ENCODE results near the gene COBL.
"Not testable (repeated sequence)": the region's sequence is repeated elsewhere in the genome, so short reads cannot be mapped to it uniquely, and the experiment has no call there.

Gene COBL

DNA sequence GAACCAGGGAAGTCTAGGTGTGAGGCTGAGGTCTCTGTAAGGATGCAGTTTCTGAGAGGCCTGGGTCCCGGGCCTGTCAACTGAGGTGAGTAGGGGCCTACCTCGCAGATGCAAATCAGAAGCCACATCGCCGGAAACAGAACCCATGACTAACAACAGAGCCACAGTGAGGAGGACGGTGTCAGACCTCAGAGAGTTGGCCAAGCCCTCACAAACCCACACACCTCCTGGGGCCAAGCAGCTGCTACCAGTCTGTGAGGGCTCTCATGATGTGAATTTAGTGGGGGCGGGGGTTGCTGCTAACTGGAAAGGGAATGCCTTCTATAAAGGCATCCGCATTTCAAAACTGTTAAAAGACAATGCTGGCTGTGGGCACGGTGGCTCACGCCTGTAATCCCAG, 103.0 kb downstream of the COBL start:
- Histone ChIP-seq H3K9ac (ENCODE audit: low read depth, low read length, poor library complexity, severe bottlenecking) (no peak overlapping the region), H3F3A (ENCODE audit: low read depth) (no peaks in the 10 kb centered on the region), H3K9me3 (ENCODE audit: insufficient read depth, low read depth, low read length) (no peaks in the 10 kb centered on the region), H3K4me3 (ENCODE audit: low read length, poor library complexity, severe bottlenecking) (no peak overlapping the region), H3K36me3 (ENCODE audit: insufficient read depth, low read length) (no peaks in the 10 kb centered on the region), H3K79me2 (ENCODE audit: insufficient read depth, low read length) (no peaks in the 10 kb centered on the region), H4K20me1 (ENCODE audit: insufficient read depth, low read length, poor library complexity, severe bottlenecking) (no peaks in the 10 kb centered on the region), H3K4me2 (ENCODE audit: low read depth, low read length, poor library complexity, severe bottlenecking) (no peak overlapping the region), H3K27me3 (ENCODE audit: insufficient read depth, low read length, poor library complexity, severe bottlenecking) (no peaks in the 10 kb centered on the region), H2AFZ (ENCODE audit: low read length) (no peak overlapping the region), H3K4me1 (ENCODE audit: insufficient read depth, low read length, poor library complexity, severe bottlenecking) (no peaks in the 10 kb centered on the region), H3K9me2 (replicated peaks; ENCODE audit: low read depth, low read length) (no peaks in the 10 kb centered on the region)
- TF ChIP-seq, protein P1, sequence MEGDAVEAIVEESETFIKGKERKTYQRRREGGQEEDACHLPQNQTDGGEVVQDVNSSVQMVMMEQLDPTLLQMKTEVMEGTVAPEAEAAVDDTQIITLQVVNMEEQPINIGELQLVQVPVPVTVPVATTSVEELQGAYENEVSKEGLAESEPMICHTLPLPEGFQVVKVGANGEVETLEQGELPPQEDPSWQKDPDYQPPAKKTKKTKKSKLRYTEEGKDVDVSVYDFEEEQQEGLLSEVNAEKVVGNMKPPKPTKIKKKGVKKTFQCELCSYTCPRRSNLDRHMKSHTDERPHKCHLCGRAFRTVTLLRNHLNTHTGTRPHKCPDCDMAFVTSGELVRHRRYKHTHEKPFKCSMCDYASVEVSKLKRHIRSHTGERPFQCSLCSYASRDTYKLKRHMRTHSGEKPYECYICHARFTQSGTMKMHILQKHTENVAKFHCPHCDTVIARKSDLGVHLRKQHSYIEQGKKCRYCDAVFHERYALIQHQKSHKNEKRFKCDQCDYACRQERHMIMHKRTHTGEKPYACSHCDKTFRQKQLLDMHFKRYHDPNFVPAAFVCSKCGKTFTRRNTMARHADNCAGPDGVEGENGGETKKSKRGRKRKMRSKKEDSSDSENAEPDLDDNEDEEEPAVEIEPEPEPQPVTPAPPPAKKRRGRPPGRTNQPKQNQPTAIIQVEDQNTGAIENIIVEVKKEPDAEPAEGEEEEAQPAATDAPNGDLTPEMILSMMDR (conservative IDR thresholded peaks at IDR 0.05; ENCODE audit: low read length): no peak
- no peak for TF ChIP-seq EZH2phosphoT487 (IDR thresholded peaks at IDR 0.05; ENCODE audit: borderline replicate concordance)

DNA sequence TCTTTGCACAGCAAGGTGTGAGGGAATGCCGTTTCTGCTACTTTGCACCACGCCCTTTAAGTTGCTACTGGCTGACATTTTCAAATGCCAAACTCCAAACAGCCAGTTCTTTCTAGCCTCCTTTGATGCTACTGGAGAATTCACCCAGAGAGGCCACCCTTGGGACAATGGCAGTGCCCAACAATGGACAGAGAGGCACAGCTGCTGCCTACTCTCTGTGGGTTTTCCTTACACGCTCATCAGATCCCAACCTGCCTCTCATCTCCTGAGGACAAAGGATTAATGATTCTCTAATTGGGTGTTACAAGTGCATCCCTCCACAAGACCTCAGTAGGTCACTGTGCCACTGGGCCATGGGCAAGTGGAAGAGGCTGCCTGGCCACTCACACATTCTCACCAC, 105.8 kb downstream of the COBL start:
- H3K4me2 ChIP-seq (ENCODE audit: low read depth, low read length, poor library complexity, severe bottlenecking): no peak overlapping the region
- H3F3A ChIP-seq (ENCODE audit: low read depth): no peaks in the 10 kb centered on the region
- H3K9me2 ChIP-seq (replicated peaks; ENCODE audit: low read depth, low read length): no peaks in the 10 kb centered on the region
- no peaks in the 10 kb centered on the region for H3K27me3 ChIP-seq (ENCODE audit: insufficient read depth, low read length, poor library complexity, severe bottlenecking)
- TF ChIP-seq EZH2phosphoT487 (IDR thresholded peaks at IDR 0.05; ENCODE audit: borderline replicate concordance): no peak
- TF ChIP-seq, protein P1 (conservative IDR thresholded peaks at IDR 0.05; ENCODE audit: low read length): no peak
- no peaks in the 10 kb centered on the region for H3K9me3 ChIP-seq (ENCODE audit: insufficient read depth, low read depth, low read length)
- H3K9ac ChIP-seq (ENCODE audit: low read depth, low read length, poor library complexity, severe bottlenecking): no peak overlapping the region
- H3K4me1 ChIP-seq (ENCODE audit: insufficient read depth, low read length, poor library complexity, severe bottlenecking): no peaks in the 10 kb centered on the region
- no peaks in the 10 kb centered on the region for H3K79me2 ChIP-seq (ENCODE audit: insufficient read depth, low read length)
- no peaks in the 10 kb centered on the region for H3K36me3 ChIP-seq (ENCODE audit: insufficient read depth, low read length)
- H3K4me3 ChIP-seq (ENCODE audit: low read length, poor library complexity, severe bottlenecking): no peak overlapping the region
- H2AFZ ChIP-seq (ENCODE audit: low read length): no peak overlapping the region
- H4K20me1 ChIP-seq (ENCODE audit: insufficient read depth, low read length, poor library complexity, severe bottlenecking): no peaks in the 10 kb centered on the region

DNA sequence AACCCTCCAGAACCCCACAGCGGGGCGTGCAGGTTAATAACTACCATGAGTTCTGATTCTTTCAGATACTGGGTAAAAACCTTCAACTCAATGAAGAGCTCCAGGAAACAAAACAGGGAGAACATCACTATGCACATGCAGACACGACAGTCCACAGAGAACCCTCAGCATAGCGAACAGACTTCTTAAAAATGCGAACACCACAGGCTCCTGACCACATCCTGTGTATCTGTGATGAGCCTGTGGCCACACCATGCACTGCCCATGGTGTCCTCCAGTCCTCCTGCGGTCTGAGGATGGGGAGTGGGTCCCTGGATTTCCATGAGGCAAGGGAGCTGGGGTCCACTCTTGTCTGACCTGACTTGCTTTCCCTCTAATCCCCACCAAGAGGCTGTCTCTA, 107.2 kb downstream of the COBL start:
- Histone ChIP-seq H3K9me3 (ENCODE audit: insufficient read depth, low read depth, low read length) (no peaks in the 10 kb centered on the region), H3K79me2 (ENCODE audit: insufficient read depth, low read length) (no peaks in the 10 kb centered on the region), H2AFZ (ENCODE audit: low read length) (no peak overlapping the region), H3F3A (ENCODE audit: low read depth) (no peaks in the 10 kb centered on the region), H3K4me2 (ENCODE audit: low read depth, low read length, poor library complexity, severe bottlenecking) (no peak overlapping the region), H3K27me3 (ENCODE audit: insufficient read depth, low read length, poor library complexity, severe bottlenecking) (no peaks in the 10 kb centered on the region), H3K4me3 (ENCODE audit: low read length, poor library complexity, severe bottlenecking) (no peak overlapping the region), H3K4me1 (ENCODE audit: insufficient read depth, low read length, poor library complexity, severe bottlenecking) (no peaks in the 10 kb centered on the region), H3K36me3 (ENCODE audit: insufficient read depth, low read length) (no peaks in the 10 kb centered on the region), H4K20me1 (ENCODE audit: insufficient read depth, low read length, poor library complexity, severe bottlenecking) (no peaks in the 10 kb centered on the region), H3K9me2 (replicated peaks; ENCODE audit: low read depth, low read length) (no peaks in the 10 kb centered on the region), H3K9ac (ENCODE audit: low read depth, low read length, poor library complexity, severe bottlenecking) (no peak overlapping the region)
- TF ChIP-seq EZH2phosphoT487 (IDR thresholded peaks at IDR 0.05; ENCODE audit: borderline replicate concordance): no peak
- TF ChIP-seq, protein P1 (conservative IDR thresholded peaks at IDR 0.05; ENCODE audit: low read length): no peak

DNA sequence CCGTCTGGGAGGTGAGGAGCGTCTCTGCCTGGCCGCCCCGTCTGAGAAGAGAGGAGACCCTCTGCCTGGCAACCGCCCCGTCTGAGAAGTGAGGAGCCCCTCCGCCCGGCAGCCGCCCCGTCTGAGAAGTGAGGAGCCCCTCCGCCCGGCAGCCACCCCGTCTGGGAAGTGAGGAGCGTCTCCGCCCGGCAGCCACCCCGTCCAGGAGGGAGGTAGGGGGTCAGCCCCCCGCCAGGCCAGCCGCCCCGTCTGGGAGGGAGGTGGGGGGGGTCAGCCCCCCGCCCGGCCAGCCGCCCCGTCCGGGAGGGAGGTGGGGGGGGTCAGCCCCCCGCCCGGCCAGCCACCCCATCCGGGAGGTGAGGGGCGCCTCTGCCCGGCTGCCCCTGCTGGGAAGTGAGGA, 108.5 kb downstream of the COBL start:
- not testable (repeated sequence) for H3K9me2 ChIP-seq (replicated peaks; ENCODE audit: low read depth, low read length); H3K79me2 ChIP-seq (ENCODE audit: insufficient read depth, low read length); H3K27me3 ChIP-seq (ENCODE audit: insufficient read depth, low read length, poor library complexity, severe bottlenecking); H4K20me1 ChIP-seq (ENCODE audit: insufficient read depth, low read length, poor library complexity, severe bottlenecking); H3K9ac ChIP-seq (ENCODE audit: low read depth, low read length, poor library complexity, severe bottlenecking); H2AFZ ChIP-seq (ENCODE audit: low read length); H3F3A ChIP-seq (ENCODE audit: low read depth); H3K4me3 ChIP-seq (ENCODE audit: low read length, poor library complexity, severe bottlenecking); H3K4me2 ChIP-seq (ENCODE audit: low read depth, low read length, poor library complexity, severe bottlenecking); H3K9me3 ChIP-seq (ENCODE audit: insufficient read depth, low read depth, low read length); H3K36me3 ChIP-seq (ENCODE audit: insufficient read depth, low read length); H3K4me1 ChIP-seq (ENCODE audit: insufficient read depth, low read length, poor library complexity, severe bottlenecking)

Measured in Loucy (cell line).